Activated T-cell treated with anti-CD3 and anti-CD28 coated beads for 4 hours (primary cell): ENCODE data around the gene SQOR.

Experiments
- DNase-seq: peaks from one replicate; pipeline ENCODE4 v3.0.0-alpha.2; 2020

SQOR gene

DNA sequence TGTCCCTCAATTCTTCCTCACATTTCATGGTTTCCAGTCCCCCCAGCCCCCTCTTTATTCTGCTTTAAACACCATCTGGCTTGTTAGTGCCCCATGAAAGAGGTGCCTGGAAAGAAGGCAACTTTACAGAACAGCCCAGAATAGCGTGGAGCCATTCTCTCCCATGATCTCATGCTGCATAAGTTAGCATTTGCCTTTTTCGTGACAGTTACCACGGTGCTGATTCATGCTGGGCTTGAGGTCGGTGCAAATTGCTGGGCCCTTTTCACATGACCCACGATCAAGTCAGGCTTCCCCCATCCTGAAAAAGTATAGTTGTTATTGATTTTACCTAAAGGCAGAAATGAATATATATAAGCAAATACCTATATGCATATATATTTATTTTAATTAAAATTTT lies 29.6 kb downstream of the SQOR start:
- DNase-seq: no peak

DNA sequence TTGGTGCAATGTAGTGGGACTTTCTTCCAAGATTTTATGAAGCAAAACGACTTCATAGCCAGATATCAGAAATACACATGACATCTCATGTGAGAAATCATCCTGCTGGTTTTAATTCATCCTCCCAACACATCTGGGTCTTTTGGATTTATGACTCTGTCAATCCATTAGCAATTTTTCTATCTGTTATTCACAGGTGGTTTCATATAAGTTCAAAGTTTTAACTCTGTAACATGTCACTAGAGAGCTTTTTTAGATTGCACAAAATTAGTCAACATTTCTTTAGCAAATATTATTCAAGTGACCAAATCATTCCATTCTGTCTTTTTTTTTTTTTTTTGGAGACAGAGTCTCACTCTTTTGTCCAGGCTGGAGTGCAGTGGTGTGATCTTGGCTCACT lies 30.4 kb downstream of the SQOR start:
- DNase-seq: no peak

GRCh38 chr15:45666119-45666875 lies 31.5 kb downstream of the SQOR start:
- no peak for DNase-seq

DNA sequence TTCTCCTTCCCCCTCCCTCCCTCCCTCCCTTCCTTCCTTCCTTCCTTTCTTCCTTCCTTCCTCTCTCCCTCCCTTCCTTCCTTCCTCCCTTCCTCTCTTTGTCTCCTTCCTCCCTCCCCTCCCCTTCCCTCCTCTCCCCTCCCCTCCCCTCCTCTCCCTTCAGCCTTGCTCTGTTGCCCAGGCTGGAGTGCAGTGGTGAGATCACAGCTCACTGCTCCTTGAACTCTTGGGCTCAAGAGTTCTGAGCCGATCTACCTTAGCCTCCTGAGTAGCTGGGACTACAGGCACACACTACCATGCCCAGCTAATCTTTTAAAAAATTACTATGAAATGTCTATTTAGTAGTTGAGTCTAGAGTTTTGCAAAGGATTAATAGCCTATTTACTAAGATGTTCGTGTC lies 32.2 kb downstream of the SQOR start:
- DNase-seq: no peak

DNA sequence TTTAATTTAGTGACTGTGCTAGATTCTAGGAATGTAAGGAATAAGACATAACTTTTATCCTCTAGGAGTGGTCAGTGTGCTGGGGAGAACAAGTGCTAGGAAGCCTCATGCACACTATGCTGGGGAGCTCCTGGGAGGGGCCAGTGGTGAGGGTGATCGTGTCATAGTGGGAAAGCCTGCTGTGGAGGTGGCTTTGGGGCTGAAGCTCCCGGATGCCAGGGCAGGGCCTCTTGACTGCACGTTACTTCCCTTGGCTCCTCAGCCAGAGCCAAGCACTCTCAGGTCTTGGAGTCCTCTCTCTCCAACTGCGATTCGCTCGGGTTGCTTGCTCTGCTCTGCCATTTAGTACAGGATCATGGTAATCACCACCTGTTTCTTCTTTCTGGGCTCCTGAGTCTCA lies 33.6 kb downstream of the SQOR start:
- no peak for DNase-seq

GRCh38 chr15:45669422-45669821 lies 34.6 kb downstream of the SQOR start:
- no peak for DNase-seq

DNA sequence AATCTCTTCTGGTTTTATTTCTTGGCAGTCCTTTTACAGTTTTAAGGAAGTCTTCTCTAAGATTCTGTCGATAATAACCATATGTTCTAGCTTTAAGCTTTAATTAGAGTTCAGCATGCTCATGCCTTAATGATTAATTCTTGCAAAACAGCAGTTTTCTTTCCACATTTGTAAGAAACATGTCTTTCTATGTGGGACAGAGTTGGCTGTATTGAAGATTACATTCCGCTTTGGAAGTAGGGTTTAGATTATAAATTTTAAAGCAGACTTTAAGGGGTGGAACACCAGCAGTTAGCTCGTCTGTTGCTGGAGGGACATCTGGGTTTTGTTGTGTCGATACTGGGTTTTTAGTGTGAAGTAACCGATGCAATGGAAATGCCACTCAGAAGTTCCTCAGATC lies 35.3 kb downstream of the SQOR start:
- no peak for DNase-seq

- DNase-seq: no peak
Measured at GRCh38 chr15:45670511-45670910, 35.7 kb downstream of the SQOR start.

DNA sequence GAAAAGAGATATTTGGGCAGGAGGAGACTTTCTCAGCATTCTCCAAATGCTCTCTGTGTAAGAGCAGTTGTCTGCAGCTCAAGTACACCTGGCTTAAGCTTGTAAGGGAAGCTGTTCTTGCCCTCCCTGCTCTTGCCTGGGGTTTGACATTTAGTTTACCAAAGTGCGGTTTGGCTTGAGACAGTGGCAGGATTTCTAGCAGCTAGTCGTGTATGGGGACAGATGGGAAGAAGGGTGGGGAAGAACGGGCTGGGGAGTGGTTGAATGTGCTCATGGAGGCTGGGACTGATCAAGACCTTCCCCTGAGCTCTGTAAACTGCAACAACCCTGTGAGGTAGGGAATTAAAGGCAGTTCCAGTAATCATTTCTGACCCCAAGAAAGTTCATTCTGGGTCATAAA lies 39.8 kb downstream of the SQOR start:
- DNase-seq: no peak

- no peak for DNase-seq
Measured at GRCh38 chr15:45677797-45678196, 43.0 kb downstream of the SQOR start.

DNA sequence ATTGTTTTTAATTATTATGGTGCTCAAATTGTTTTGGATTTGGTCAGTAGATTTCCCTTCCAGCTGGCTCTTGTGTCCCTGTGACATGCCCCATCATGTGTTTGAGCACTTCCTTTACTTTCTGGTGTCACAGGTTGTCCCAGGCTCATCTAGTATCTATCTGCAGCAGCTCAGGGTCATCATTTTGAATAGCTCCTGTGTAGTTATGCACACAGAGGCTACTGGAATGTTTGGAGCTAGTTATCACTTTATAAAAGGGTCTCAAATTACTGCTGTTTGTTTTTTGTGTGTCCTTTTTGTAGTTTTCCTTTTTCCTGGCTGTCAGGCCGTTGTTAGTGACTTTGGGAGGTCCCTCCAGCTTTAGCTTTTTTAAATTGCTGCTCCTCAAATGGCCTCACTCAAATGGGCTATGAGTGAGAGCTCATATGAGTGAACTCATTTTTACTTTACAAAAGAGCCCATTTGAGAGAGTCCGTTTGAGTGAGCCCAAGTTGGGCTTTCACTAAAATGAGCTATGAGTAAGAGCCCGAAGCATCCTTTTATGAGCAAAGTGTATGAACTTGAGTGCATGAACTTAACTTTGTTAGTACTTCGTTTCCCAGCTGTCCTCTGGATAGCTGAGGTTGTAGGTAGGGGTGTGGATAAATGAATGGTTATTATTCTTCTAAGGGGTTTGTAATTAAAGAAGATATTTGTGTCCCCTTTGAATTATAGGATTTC lies 43.8 kb downstream of the SQOR start:
- no peak for DNase-seq

DNA sequence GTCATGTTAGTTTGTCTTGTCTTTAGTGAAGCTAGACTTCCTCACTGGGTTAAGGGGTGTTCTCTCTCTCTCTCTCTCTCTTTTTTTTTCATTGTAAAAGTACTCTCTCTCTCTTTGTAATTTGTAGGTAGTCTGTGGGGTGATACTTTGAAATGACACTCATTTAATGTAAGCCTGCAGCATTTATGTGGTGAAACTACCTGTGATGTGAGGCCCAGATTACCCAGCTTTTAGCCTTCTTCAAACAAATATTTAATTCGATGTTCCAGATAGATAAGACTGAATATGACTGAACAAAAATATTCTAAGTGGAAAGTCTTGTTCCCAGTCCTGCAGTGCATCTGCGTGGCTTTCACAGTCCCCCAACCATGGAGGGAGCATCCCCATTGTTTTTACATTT lies 49.7 kb downstream of the SQOR start:
- DNase-seq: no peak

DNA sequence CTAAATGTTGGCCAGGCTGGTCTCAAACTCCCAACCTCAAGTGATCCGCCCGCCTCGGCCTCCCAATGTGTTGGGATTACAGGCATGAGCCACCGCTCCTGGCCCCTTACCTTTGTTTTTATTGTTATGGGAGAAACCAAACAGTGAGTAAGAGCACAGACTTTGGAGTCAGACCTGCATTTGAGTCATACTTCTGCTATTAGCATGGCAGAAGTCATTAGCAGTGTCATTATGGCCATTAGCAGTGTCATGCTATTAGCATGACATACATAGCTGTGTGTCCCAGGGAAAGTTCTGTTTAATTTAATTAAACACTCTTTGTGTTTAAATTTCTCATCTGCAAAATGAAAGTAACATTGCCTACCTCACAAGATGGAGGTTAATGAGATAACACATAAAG lies 54.8 kb downstream of the SQOR start:
- DNase-seq: no peak

DNA sequence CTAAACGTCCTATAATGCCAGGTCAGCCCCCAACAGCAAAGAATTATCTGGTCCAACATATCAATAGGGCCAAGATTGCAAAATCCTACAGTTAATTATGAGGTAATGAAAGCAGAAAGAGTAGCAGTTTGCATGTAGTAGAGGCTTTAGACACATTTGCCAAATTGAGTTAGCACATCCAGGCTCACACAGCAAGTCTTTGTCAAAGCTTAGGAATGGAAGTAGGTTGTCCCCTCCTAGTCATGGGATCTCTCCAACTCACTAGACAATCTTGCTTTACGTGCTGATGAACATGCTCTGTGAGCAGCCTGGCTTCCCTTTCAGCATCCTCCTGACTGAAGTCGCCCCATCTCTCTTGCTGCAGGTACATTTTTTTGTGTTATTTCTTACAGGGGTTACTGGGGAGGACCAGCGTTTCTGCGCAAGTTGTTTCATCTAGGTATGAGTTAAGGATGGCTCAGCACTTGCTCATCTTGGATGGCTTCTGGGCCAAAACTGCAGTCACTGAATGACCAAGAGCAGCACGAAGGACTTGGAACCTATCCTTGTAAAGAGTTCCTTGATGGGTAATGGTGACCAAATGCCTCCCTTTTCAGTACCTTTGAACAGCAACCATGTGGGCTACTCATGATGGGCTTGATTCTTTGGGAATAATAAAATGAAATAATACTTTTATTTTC lies 55.9 kb downstream of the SQOR start:
- no peak for DNase-seq

DNA sequence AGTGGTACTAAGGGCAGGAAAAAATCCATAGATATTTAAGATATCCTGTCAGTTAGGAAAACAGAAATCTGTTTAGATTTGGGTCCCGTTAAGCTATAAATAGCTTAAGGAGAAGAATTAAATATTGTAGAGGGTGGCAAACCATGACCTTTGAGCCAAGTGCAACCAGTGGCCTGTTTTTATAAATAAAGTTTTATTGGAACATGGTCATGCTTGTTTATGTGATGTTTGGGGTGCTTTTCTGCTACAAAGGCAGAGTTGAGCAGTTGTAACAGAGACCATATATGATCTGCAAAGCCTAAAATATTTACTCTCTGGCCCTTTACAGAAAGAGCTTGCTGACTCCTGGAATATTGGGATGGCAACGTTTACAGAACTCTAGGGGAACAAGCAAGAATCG lies 66.3 kb downstream of the SQOR start:
- DNase-seq: no peak

DNA sequence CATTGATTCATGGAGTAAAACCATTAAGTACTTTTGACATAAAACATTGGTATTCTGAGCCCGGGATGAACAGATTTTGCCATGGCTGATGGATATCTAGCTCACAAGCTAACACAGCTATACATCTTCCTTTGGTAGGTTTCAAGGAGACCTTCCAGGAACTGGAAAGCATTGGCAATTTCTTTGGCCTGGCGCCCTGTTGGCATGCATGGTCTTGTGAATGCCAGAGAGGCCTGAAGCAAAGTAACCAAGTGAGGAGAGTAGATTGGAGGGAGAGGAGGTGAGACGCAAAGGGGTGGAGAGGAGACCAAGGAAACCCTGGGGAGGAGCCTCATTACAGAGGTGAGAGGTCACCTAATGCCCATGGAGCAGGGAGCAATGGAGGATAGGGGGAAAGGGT lies 67.2 kb downstream of the SQOR start:
- DNase-seq: no peak

GRCh38 chr15:45703670-45704328 lies 69.0 kb downstream of the SQOR start:
- no peak for DNase-seq

DNA sequence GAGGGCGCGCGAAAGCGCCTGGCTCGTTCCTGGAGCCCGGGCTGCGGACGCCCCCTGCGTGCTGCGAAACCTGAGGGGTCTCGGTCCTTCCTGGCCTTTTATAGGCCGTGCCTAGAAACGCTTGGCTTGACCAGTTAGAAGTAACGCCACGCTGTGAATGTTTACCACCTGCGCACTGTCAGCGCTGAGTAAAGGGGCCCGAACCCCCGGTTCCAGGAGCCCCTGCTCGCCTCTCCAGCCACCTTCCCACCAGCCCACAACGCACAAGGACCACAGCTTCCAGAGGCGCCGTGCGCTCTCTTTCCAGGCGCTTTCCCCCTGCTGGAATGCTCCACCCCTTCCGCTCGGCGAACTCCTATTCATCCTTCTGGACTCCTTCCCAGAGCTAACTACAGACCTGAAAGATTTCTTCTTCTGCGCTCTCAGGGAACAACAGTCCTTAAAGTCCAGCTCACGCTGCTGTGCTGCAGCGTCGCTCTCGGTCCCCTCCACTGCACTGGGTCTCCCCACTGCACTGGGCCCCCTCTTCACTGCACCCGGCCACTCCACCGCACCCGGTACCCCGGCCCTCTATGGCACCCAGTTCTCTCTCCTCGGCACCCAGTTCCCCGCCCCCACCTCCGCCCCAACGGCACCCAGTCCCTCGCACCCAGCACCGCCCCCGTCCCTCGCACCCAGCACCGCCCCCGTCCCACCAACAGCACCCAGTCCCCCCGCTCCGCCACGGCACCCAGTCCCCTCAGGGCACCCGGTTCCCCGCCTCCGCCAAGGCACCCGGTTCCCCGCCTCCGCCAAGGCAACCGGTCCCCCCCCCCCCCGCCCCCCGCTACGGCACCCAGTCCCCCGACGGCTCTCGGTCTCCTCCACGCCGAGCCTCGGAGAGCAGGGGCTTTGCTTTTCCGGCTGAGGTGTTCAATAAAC lies 69.8 kb downstream of the SQOR start:
- DNase-seq: no peak

- peak; percentile 56 for DNase-seq
Measured at GRCh38 chr15:45705510-45706473, 71.0 kb downstream of the SQOR start.

DNA sequence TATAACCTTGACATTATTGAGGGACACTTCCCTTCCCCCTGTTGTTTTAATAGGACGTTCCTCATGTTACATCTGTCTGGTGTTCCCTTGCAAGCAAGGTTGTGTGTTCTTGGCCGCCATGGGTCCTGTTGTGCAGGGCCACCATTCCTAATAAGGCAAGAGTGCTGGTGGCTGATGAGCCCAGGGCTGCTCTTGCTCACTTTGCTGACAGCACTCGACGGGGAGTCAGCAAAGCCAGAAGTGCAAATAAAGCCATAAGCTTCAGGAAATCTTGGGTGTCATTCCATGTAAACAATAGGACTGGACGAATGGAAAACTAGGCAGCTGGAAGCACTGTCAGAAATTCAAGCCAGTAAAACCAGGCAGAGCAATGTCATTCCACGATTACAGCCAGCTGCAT lies 75.8 kb downstream of the SQOR start:
- no peak for DNase-seq
